Stomach (tissue), 4 donors: ENCODE results near the gene GALNT3.

Source experiments
- CTCF ChIP-seq, 7 experiments: fragments of 450-650 bp in 4 of 7; fragments of 200-600 bp in 3 of 7; sonication (generic) in 3 of 7; IDR thresholded peaks; one replicate each; pipeline ENCODE4 v1.5.1; 2016 to 2019; ENCODE audit warnings: antibody characterized with exemption in 7 of 7, control low read depth in 2 of 7, mild to moderate bottlenecking in 1 of 7
- POLR2A ChIP-seq, 4 donors: fragments of 450-650 bp; IDR thresholded peaks; one replicate each; pipeline ENCODE4 v1.6.1; 2016; ENCODE audit warnings: antibody characterized with exemption in 4 of 4, control low read depth in 2 of 4, mild to moderate bottlenecking in 1 of 4, moderate library complexity in 1 of 4
- POLR2AphosphoS5 ChIP-seq, 3 donors: sonication (generic); formaldehyde crosslinking; IDR thresholded peaks; one replicate each; pipeline ENCODE4 v1.6.1; 2016; ENCODE audit warnings: antibody characterized with exemption in 3 of 3

- TF ChIP-seq POLR2A (IDR thresholded peaks at IDR 0.05) (no peak), CTCF (IDR thresholded peaks at IDR 0.05) (no peak), POLR2AphosphoS5 (IDR thresholded peaks at IDR 0.05) (no peak)
Measured at GRCh38 chr2:165810418-165810817, 16.4 kb upstream of the GALNT3 start.
